ENCODE measurements around the gene GHRH. TPM values are rescaled to one million over a fixed set of nuclear protein-coding genes. Genes with fewer than 3 reads are reported as not detected.

The GHRH gene
- total RNA-seq, 2 experiments from 2014 or later: not detected

GRCh38 chr20:37229357-37229756 lies 32.3 kb downstream of the GHRH start:
- Histone ChIP-seq H2AFZ (ENCODE audit: low read length) (no peak overlapping the region), H3K9me2 (ENCODE audit: insufficient read depth, low read length) (no peaks in the 10 kb centered on the region), H3K27ac (ENCODE audit: low read depth, low read length, poor library complexity, severe bottlenecking) (no peak overlapping the region), H4K20me1 (ENCODE audit: insufficient read depth, low read length) (no peaks in the 10 kb centered on the region), H3K4me2 (ENCODE audit: low read length) (no peak overlapping the region), H3K79me2 (ENCODE audit: insufficient read depth, low read depth, low read length) (no peaks in the 10 kb centered on the region), H3K36me3 (ENCODE audit: insufficient read depth, low read length) (peaks cover 100% of the 10 kb centered on the region), H3K9me3 (ENCODE audit: low read length) (no peaks in the 10 kb centered on the region), H3K4me1 (ENCODE audit: insufficient read depth, low read length, poor library complexity, severe bottlenecking) (no peaks in the 10 kb centered on the region), H3K4me3 (ENCODE audit: low read depth, low read length, poor library complexity, severe bottlenecking) (no peak overlapping the region)
- ChIA-PET POLR2A (interaction anchor here (0.7 kb wide), 1 partner anchor 38 kb away, joined by 3 read pairs; no protein-coding TSS in a partner anchor), CTCF (ENCODE audit: unreplicated experiment) (no interaction called here)
- BruUV-seq (replicated peaks): no TSS peak
- TF ChIP-seq EZH2phosphoT487 (IDR thresholded peaks at IDR 0.05; ENCODE audit: borderline replicate concordance, low read depth, low read length): no peak
- no peak for TF ChIP-seq CTCF (conservative IDR thresholded peaks at IDR 0.05; ENCODE audit: low read length)
- DNase-seq (ENCODE audit: low spot score): no peak
- intact Hi-C loops (cut with micrococcal nuclease; ENCODE audit: unreplicated experiment): no loop called here

- no TSS peak for BruUV-seq (replicated peaks)
- no peaks in the 10 kb centered on the region for H3K9me3 ChIP-seq (ENCODE audit: low read length)
- peaks cover 100% of the 10 kb centered on the region for H3K36me3 ChIP-seq (ENCODE audit: insufficient read depth, low read length)
- H4K20me1 ChIP-seq (ENCODE audit: insufficient read depth, low read length): no peaks in the 10 kb centered on the region
- no peak overlapping the region for H2AFZ ChIP-seq (ENCODE audit: low read length)
- intact Hi-C loops (cut with micrococcal nuclease; ENCODE audit: unreplicated experiment): no loop called here
- ChIA-PET CTCF (ENCODE audit: unreplicated experiment) (no interaction called here), POLR2A (interaction anchor here (0.7 kb wide), 1 partner anchor 37 kb away, joined by 3 read pairs; no protein-coding TSS in a partner anchor)
- no peak overlapping the region for H3K4me3 ChIP-seq (ENCODE audit: low read depth, low read length, poor library complexity, severe bottlenecking)
- DNase-seq (ENCODE audit: low spot score): no peak
- TF ChIP-seq CTCF (conservative IDR thresholded peaks at IDR 0.05; ENCODE audit: low read length): no peak
- TF ChIP-seq EZH2phosphoT487 (IDR thresholded peaks at IDR 0.05; ENCODE audit: borderline replicate concordance, low read depth, low read length): no peak
- H3K4me1 ChIP-seq (ENCODE audit: insufficient read depth, low read length, poor library complexity, severe bottlenecking): no peaks in the 10 kb centered on the region
- H3K79me2 ChIP-seq (ENCODE audit: insufficient read depth, low read depth, low read length): no peaks in the 10 kb centered on the region
- H3K9me2 ChIP-seq (ENCODE audit: insufficient read depth, low read length): no peaks in the 10 kb centered on the region
- H3K4me2 ChIP-seq (ENCODE audit: low read length): no peak overlapping the region
- H3K27ac ChIP-seq (ENCODE audit: low read depth, low read length, poor library complexity, severe bottlenecking): no peak overlapping the region
Measured at GRCh38 chr20:37228656-37229055, 33.0 kb downstream of the GHRH start.

- no peak overlapping the region for H2AFZ ChIP-seq (ENCODE audit: low read length)
- H3K9me2 ChIP-seq (ENCODE audit: insufficient read depth, low read length): no peaks in the 10 kb centered on the region
- H3K4me1 ChIP-seq (ENCODE audit: insufficient read depth, low read length, poor library complexity, severe bottlenecking): no peaks in the 10 kb centered on the region
- intact Hi-C loops (cut with micrococcal nuclease; ENCODE audit: unreplicated experiment): no loop called here
- no peak overlapping the region for H3K27ac ChIP-seq (ENCODE audit: low read depth, low read length, poor library complexity, severe bottlenecking)
- H3K79me2 ChIP-seq (ENCODE audit: insufficient read depth, low read depth, low read length): no peaks in the 10 kb centered on the region
- BruUV-seq (replicated peaks): no TSS peak
- ChIA-PET CTCF (ENCODE audit: unreplicated experiment) (no interaction called here), POLR2A (interaction anchor here (0.7 kb wide), 1 partner anchor 15 kb away, joined by 3 read pairs; no protein-coding TSS in a partner anchor)
- H3K9me3 ChIP-seq (ENCODE audit: low read length): no peaks in the 10 kb centered on the region
- H4K20me1 ChIP-seq (ENCODE audit: insufficient read depth, low read length): no peaks in the 10 kb centered on the region
- TF ChIP-seq EZH2phosphoT487 (IDR thresholded peaks at IDR 0.05; ENCODE audit: borderline replicate concordance, low read depth, low read length): no peak
- no peak for TF ChIP-seq CTCF (conservative IDR thresholded peaks at IDR 0.05; ENCODE audit: low read length)
- no peak overlapping the region for H3K4me3 ChIP-seq (ENCODE audit: low read depth, low read length, poor library complexity, severe bottlenecking)
- no peak overlapping the region for H3K4me2 ChIP-seq (ENCODE audit: low read length)
- peaks cover 100% of the 10 kb centered on the region for H3K36me3 ChIP-seq (ENCODE audit: insufficient read depth, low read length)
- DNase-seq (ENCODE audit: low spot score): no peak
Measured at GRCh38 chr20:37228082-37228481, 33.5 kb downstream of the GHRH start.
